Stimulated activated CD4-positive, alpha-beta T cell treated with anti-CD3 and anti-CD28 coated beads, Interleukin-4, amount 100 ng/mL, for 48 hours (primary cell): Measurements from ENCODE around the gene MISP3.

Experiments
- DNase-seq, 2 donors: peaks; one replicate each; pipeline ENCODE4 v3.0.0-alpha.2; 2020; ENCODE audit warnings: low read depth in 2 of 2

MISP3 gene

GRCh38 chr19:14080887-14081796 is 8.6 kb downstream of the MISP3 start:
- DNase-seq: peak; percentile 98 to 99

GRCh38 chr19:14081797-14082674 is 9.4 kb downstream of the MISP3 start:
- DNase-seq: no peak

GRCh38 chr19:14082675-14082960 is 10.0 kb downstream of the MISP3 start:
- no peak for DNase-seq

- no peak for DNase-seq
Measured at GRCh38 chr19:14085309-14085995, 12.9 kb downstream of the MISP3 start, which contains the start of gene C19orf67. TSS of gene C19orf67 (minus strand) at chr19:14085783. CDS start at chr19:14085627, 156 bp downstream.

- no peak for DNase-seq
Measured at GRCh38 chr19:14086098-14086497, 13.5 kb downstream of the MISP3 start.

- no peak for DNase-seq
Measured at GRCh38 chr19:14088634-14089411, 16.2 kb downstream of the MISP3 start.

GRCh38 chr19:14089412-14089661 is 16.8 kb downstream of the MISP3 start:
- DNase-seq: no peak

GRCh38 chr19:14089662-14090508 is 17.3 kb downstream of the MISP3 start:
- no peak for DNase-seq

GRCh38 chr19:14090509-14091080 is 18.0 kb downstream of the MISP3 start, which contains the start of gene SAMD1:
TSS of gene SAMD1 (minus strand) at chr19:14090751.
- peak; percentile 71 to 80 for DNase-seq

- peak in 1 of 2 donors; percentile 68 for DNase-seq
Measured at GRCh38 chr19:14091081-14091812, 18.7 kb downstream of the MISP3 start.

GRCh38 chr19:14091813-14092462 is 19.4 kb downstream of the MISP3 start:
- DNase-seq: no peak

- DNase-seq: no peak
Measured at GRCh38 chr19:14093117-14093823, 20.7 kb downstream of the MISP3 start.

GRCh38 chr19:14094854-14095253 is 22.3 kb downstream of the MISP3 start:
- DNase-seq: no peak

GRCh38 chr19:14096272-14096992 is 23.8 kb downstream of the MISP3 start:
- no peak for DNase-seq

GRCh38 chr19:14097532-14098151 is 25.1 kb downstream of the MISP3 start:
- no peak for DNase-seq

- DNase-seq: no peak
Measured at GRCh38 chr19:14101003-14101545, 28.5 kb downstream of the MISP3 start.
